Lower leg skin (tissue), 4 donors: ENCODE data around the gene HPD. TPM values are rescaled to one million over a fixed set of nuclear protein-coding genes. Genes with fewer than 3 reads are reported as not detected.

ENCODE experiments used
- DNase-seq, 2 donors: peaks; one replicate each; pipeline ENCODE4 v3.0.0-alpha.2; 2019; ENCODE audit warnings: low spot score in 2 of 2
- H3K4me3 ChIP-seq: fragments of 200-600 bp; sonication (generic); 2 replicates; pipeline ENCODE4 v1.5.1; 2017; ENCODE audit warnings: mild to moderate bottlenecking, low read depth; ENCODE audit not compliant: poor library complexity, severe bottlenecking
- POLR2A ChIP-seq, 2 donors: fragments of 450-650 bp; IDR thresholded peaks; one replicate each; pipeline ENCODE4 v1.6.1; 2016 to 2017; ENCODE audit warnings: antibody characterized with exemption in 2 of 2, mild to moderate bottlenecking in 1 of 2, moderate library complexity in 1 of 2
- WGBS, 2 donors: methylation state at CpG; one replicate each; pipeline ENCODE4 v1.1.5; 2018; 5-methylcytosine and 5-hydroxymethylcytosine counted together
- intact Hi-C: fragments of 100-400 bp; cut with DNase I; formaldehyde crosslinking; loops from one replicate; pipeline ENCODE4 v1.15.0; 2023; ENCODE audit warnings: low total_unique reads
- total RNA-seq, 4 donors: library from RNA; depleted of rRNA; stranded (reverse); fragments of >200 nt; gene quantifications; one replicate each; pipeline ENCODE4 v1.1.0, GENCODE V29; 2016
- TF ChIP-seq, protein P1 (sequence below), 3 donors: fragments of 450-650 bp; IDR thresholded peaks; one replicate each; pipeline ENCODE4 v1.5.1; 2016; ENCODE audit warnings: antibody characterized with exemption in 3 of 3, mild to moderate bottlenecking in 3 of 3, moderate library complexity in 2 of 3

HPD gene
- total RNA-seq, 4 donors from 2014 or later, result not detected

DNA sequence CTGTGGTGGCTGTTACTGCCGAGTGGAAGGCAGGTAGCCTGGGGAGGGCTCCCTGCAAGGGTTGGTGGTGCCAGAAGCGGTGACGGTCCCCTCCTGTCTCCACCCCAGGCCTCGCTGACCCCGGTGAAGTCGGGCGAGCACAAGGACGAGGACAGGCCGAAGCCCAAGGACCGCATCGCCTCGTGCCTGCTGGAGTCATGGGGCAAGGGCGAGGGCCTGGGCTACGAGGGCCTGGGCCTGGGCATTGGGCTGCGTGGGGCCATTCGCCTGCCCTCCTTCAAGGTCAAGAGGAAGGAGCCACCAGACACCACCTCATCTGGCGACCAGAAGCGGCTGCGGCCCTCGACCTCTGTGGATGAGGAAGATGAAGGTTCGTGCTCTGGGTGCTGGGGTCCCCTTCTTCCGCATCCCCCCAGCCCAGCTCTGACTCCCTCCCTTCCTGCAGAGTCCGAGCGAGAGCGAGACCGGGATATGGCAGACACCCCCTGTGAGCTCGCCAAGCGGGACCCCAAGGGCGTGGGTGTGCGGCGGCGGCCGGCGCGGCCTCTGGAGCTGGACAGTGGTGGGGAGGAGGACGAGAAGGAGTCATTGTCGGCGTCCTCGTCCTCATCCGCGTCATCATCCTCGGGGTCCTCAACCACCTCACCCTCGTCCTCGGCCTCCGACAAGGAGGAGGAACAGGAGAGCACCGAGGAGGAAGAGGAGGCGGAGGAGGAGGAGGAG, 41.6 kb downstream of the HPD start:
- H3K4me3 ChIP-seq, result no peak overlapping the region
- no peak for TF ChIP-seq POLR2A (IDR thresholded peaks at IDR 0.05)
- TF ChIP-seq, protein P1, sequence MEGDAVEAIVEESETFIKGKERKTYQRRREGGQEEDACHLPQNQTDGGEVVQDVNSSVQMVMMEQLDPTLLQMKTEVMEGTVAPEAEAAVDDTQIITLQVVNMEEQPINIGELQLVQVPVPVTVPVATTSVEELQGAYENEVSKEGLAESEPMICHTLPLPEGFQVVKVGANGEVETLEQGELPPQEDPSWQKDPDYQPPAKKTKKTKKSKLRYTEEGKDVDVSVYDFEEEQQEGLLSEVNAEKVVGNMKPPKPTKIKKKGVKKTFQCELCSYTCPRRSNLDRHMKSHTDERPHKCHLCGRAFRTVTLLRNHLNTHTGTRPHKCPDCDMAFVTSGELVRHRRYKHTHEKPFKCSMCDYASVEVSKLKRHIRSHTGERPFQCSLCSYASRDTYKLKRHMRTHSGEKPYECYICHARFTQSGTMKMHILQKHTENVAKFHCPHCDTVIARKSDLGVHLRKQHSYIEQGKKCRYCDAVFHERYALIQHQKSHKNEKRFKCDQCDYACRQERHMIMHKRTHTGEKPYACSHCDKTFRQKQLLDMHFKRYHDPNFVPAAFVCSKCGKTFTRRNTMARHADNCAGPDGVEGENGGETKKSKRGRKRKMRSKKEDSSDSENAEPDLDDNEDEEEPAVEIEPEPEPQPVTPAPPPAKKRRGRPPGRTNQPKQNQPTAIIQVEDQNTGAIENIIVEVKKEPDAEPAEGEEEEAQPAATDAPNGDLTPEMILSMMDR (IDR thresholded peaks at IDR 0.05), result no peak
- intact Hi-C loops, result no loop called here
- 94% methylated on average over 40 to 47 of the region's 47 CpGs for WGBS, 2 donors
- DNase-seq, result no peak

DNA sequence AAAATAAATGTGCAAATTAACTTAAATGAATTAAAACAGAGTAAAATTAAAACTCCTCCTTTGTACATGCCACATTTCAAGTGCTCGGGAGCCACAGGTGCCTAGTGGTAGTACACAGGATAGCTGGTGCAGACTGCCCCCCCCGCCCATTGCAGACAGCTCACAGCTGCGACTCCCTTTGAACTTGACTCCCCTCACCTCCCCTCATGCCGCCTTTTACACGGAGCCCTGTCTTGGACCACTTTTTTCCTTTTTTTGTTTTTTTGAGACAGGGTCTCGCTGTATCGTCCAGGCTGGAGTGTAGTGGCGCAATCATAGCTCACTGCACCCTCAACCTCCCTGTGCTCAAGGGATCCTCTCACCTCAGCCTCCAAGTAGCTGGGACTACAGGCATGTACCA, 43.4 kb downstream of the HPD start:
- intact Hi-C loops, result no loop called here
- H3K4me3 ChIP-seq, result no peak overlapping the region
- no peak for DNase-seq
- no peak for TF ChIP-seq POLR2A (IDR thresholded peaks at IDR 0.05)
- TF ChIP-seq, protein P1 (IDR thresholded peaks at IDR 0.05), result no peak
- WGBS, 2 donors, result 82 to 91% methylated on average over 8 of the region's 8 CpGs

DNA sequence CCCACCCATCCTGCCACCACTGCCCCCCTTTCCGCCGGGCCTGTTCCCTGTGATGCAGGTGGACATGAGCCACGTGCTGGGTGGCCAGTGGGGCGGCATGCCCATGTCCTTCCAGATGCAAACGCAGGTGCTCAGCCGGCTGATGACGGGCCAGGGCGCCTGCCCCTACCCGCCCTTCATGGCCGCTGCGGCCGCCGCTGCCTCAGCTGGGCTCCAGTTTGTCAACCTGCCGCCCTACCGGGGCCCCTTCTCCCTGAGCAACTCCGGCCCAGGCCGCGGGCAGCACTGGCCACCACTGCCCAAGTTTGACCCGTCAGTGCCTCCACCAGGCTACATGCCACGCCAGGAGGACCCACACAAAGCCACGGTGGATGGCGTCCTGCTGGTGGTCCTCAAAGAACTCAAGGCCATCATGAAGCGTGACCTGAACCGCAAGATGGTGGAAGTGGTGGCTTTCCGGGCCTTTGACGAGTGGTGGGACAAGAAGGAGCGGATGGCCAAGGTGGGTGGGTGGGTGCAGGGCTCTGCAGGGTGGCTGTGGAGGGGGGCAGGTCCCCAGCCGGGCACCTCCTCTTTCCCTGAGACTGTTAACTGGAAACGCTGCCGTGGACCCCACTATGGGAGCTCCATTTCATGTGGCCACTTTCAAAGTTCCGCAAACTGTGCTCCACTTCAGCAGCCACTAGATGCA, 44.1 kb downstream of the HPD start:
- no peak overlapping the region for H3K4me3 ChIP-seq
- WGBS, 2 donors, result 92% methylated on average over 21 to 31 of the region's 31 CpGs
- TF ChIP-seq POLR2A (IDR thresholded peaks at IDR 0.05), result no peak
- TF ChIP-seq, protein P1 (IDR thresholded peaks at IDR 0.05), result no peak
- intact Hi-C loops, result no loop called here
- DNase-seq, result peak in 1 of 2 donors; percentile 86

DNA sequence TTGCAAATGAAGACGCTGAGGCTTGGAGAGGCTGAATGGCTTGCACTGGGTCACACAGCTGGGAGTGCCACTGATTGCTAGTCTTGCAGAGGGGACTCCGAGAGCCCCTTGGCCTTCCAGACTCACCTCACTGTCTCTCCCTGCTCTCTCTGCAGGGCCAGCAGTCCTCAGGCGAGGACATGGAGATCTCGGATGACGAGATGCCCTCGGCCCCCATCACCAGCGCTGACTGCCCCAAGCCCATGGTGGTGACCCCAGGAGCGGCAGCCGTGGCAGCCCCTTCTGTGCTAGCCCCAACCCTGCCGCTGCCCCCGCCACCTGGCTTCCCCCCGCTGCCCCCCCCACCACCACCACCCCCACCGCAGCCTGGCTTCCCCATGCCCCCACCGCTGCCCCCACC, 44.7 kb downstream of the HPD start:
- WGBS, 2 donors, result 89 to 90% methylated on average over 7 to 13 of the region's 14 CpGs
- intact Hi-C loops, result no loop called here
- TF ChIP-seq POLR2A (IDR thresholded peaks at IDR 0.05), result no peak
- TF ChIP-seq, protein P1 (IDR thresholded peaks at IDR 0.05), result no peak
- H3K4me3 ChIP-seq, result no peak overlapping the region
- no peak for DNase-seq

DNA sequence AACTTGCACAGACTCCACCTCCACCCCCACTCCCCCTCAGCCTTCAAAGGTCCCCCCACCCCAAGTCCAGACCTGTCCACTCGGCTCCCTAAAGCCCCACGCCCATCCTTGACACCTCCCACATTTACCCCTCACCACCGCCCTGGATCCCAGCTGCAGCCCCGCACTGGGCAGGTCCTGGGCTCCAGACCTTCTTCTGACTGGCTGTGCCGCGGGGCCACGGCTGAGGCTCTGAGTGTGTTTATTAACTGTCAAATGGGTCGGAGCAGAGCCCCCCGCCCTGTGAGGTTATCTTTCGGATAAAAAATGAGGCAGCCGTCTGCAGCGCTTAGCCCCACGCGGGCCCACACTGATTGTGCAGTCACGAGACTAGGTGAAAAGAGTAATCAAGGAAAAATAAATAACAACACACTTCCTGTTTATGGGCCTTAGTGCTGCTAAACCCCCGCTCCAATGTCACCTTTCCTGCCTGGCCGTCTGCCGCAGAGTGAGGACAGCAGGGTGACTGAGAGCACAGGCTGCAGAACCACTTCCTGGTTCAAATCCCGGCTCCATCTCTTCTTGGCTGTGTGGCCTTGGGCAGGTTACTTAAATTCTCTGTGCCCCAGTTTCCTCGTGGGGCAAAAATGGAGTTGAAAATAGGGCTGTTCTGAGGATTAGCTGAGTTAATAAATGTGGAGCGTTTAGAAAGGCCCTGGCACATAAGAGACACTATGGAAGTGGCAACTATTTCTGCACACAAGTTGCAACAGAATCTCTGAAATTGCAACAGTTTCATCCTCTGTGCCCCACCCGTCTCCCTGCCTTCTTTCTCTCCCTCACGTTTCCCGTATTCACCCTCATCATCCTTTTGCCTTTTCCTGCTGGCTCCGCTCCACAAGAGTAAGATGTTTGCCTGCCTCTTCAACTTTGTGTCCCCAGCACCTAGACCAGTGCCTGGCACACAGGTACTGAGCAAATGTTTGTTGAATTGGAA, 45.5 kb downstream of the HPD start:
- TF ChIP-seq, protein P1 (IDR thresholded peaks at IDR 0.05), result no peak
- TF ChIP-seq POLR2A (IDR thresholded peaks at IDR 0.05), result no peak
- WGBS, 2 donors, result 55 to 56% methylated on average over 25 of the region's 25 CpGs
- intact Hi-C loops, result no loop called here
- H3K4me3 ChIP-seq, result no peak overlapping the region
- DNase-seq, result no peak
